Memory B cell (primary cell): ENCODE data around the gene PRKCZ.

Experiments
- ATAC-seq: fragments of 150-1000 bp; cut with Tn5 transposase; 2 replicates; pipeline ENCODE4 v1.10.0; 2021; ENCODE audit warnings: low read depth, mild to moderate bottlenecking, moderate library complexity
- DNase-seq, 2 donors: peaks; one replicate each; pipeline ENCODE4 v3.0.0; 2022; ENCODE audit warnings: low spot score in 2 of 2
- H3K27ac Mint-ChIP-seq: one replicate; pipeline ENCODE4 v1.8.0; 2022; ENCODE audit warnings: mild to moderate bottlenecking, moderate library complexity, mixed read lengths
- H3K27me3 Mint-ChIP-seq: one replicate; pipeline ENCODE4 v1.8.0; 2022; ENCODE audit warnings: mixed read lengths
- H3K36me3 Mint-ChIP-seq: one replicate; pipeline ENCODE4 v1.8.0; 2022; ENCODE audit warnings: mild to moderate bottlenecking, mixed read lengths
- H3K4me1 Mint-ChIP-seq: one replicate; pipeline ENCODE4 v1.8.0; 2022; ENCODE audit warnings: mixed read lengths
- H3K4me3 Mint-ChIP-seq: one replicate; pipeline ENCODE4 v1.8.0; 2022; ENCODE audit warnings: mild to moderate bottlenecking, moderate library complexity, mixed read lengths
- H3K9me3 Mint-ChIP-seq: one replicate; pipeline ENCODE4 v1.8.0; 2022; ENCODE audit warnings: mixed read lengths

Gene PRKCZ

GRCh38 chr1:2159124-2159523, 108.9 kb downstream of the PRKCZ start:
- Mint-ChIP-seq H3K4me3 (no peak overlapping the region), H3K4me1 (peaks cover 6% of the 10 kb centered on the region)

DNA sequence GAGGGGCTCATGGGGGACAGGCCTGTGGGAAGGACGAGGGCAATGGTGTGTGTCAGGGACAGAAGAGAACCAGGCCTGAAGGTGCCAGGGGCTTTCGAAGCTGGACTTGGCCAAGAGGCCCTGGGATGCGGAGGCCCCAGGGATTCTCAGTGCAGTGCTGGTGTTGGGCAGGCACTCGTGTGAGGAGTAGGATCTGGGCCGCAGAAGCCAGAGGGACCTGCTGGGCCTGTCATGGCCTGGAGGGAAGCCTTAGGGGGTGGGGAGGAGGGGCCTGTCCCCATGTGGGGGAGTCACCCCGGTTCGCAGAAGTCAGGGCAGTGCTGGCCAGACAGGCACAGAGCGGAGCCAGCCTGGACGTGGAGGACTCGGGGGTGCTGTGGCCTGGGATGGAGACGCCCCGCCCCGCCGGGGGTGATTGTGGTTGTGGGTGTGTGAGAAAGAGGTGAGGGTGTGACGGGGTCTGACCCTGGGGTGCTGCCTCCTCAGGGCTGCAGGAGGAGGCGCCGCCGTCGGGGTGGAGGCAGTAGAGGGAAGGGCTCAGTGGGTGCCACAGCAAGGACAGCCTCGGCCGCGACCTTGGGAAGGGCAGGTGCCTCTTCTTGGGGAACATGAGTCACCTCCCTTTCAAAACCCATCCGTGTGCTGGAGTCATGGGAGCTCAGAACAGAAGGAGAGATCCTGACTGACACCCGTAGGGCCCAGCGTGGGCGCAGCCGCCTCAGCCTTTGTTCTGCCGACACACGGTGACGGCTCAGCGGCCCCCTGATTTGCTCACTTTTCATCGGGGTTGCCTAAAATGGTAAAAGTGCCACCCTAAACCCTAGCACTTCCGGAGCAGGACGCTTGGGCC, 110.5 kb downstream of the PRKCZ start:
- H3K4me3 Mint-ChIP-seq, result no peak overlapping the region
- DNase-seq (no peak), ATAC-seq (no peak)
- H3K27me3 Mint-ChIP-seq, result no peaks in the 10 kb centered on the region
- H3K27ac Mint-ChIP-seq, result no peak overlapping the region
- H3K4me1 Mint-ChIP-seq, result no peaks in the 10 kb centered on the region
- peaks cover 25% of the 10 kb centered on the region for H3K36me3 Mint-ChIP-seq
- peaks cover 2% of the 10 kb centered on the region for H3K9me3 Mint-ChIP-seq

More at GRCh38 chr1:2159124-2159523, 108.9 kb downstream of the PRKCZ start:
- H3K9me3 Mint-ChIP-seq, result peaks cover 7% of the 10 kb centered on the region
- peaks cover 31% of the 10 kb centered on the region for H3K36me3 Mint-ChIP-seq
- ATAC-seq, result no peak
- no peak for DNase-seq
- H3K27ac Mint-ChIP-seq, result no peak overlapping the region
- H3K27me3 Mint-ChIP-seq, result no peaks in the 10 kb centered on the region

DNA sequence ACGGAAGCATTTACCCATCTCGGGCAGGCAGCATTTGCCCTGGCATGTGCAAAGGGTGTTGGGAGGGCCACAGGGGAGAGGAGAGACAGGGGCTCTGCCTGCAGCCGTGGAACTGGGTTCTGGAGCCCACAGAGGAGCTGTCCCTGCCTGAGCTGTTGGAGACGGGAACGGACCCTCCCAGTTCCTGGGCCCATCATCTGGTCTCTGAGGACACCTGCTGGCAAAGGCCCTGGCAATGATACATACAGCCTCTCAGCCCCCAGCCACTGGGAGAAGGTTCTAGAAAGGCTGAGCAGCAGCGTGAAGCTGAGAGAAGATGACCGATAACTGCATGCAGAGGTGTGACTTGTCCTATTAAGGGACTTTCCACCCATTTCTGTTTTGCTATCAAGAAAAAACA, 113.0 kb downstream of the PRKCZ start:
- ATAC-seq (no peak), DNase-seq (no peak)
- Mint-ChIP-seq H3K27me3 (no peaks in the 10 kb centered on the region), H3K4me3 (no peak overlapping the region), H3K36me3 (peaks cover 20% of the 10 kb centered on the region), H3K27ac (no peak overlapping the region), H3K9me3 (peaks cover 2% of the 10 kb centered on the region), H3K4me1 (no peaks in the 10 kb centered on the region)

GRCh38 chr1:2165646-2166045, 115.4 kb downstream of the PRKCZ start:
- Mint-ChIP-seq H3K27ac (no peak overlapping the region), H3K4me1 (no peaks in the 10 kb centered on the region), H3K36me3 (peaks cover 13% of the 10 kb centered on the region), H3K4me3 (no peak overlapping the region), H3K9me3 (peaks cover 2% of the 10 kb centered on the region), H3K27me3 (no peaks in the 10 kb centered on the region)
- ATAC-seq (no peak), DNase-seq (no peak)

- H3K27me3 Mint-ChIP-seq, result no peaks in the 10 kb centered on the region
- H3K4me3 Mint-ChIP-seq, result no peak overlapping the region
- H3K4me1 Mint-ChIP-seq, result no peaks in the 10 kb centered on the region
- ATAC-seq (no peak), DNase-seq (no peak)
- peaks cover 12% of the 10 kb centered on the region for H3K36me3 Mint-ChIP-seq
- H3K27ac Mint-ChIP-seq, result no peak overlapping the region
- H3K9me3 Mint-ChIP-seq, result peaks cover 2% of the 10 kb centered on the region
These were observed 116.0 kb downstream of the PRKCZ start for GRCh38 chr1:2166254-2166653.

- no peak for ATAC-seq
- no peak overlapping the region for H3K27ac Mint-ChIP-seq
- peaks cover 14% of the 10 kb centered on the region for H3K36me3 Mint-ChIP-seq
- peaks cover 2% of the 10 kb centered on the region for H3K9me3 Mint-ChIP-seq
- no peak for DNase-seq
- H3K4me1 Mint-ChIP-seq, result no peaks in the 10 kb centered on the region
- no peak overlapping the region for H3K4me3 Mint-ChIP-seq
- no peaks in the 10 kb centered on the region for H3K27me3 Mint-ChIP-seq
These were observed 116.5 kb downstream of the PRKCZ start for GRCh38 chr1:2166695-2167094.

DNA sequence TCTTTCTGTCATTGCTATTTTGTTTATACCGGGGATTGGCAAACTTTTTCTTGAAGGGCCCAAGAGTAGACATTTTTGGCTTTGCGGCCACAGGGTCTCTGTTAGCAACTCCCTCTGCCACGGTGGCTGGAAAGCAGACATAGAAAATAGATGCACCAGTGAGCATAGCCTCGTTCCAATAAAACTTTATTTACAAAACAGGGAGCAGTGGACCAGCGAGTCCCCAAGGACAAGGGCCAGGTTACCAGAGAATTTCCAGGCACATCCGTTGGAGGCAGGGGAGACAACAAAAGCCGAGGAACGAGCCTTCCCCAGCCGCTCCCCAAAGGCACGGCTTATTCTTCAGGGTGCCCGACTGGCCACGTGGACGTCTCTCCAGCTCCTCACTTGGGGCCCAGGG, 117.9 kb downstream of the PRKCZ start:
- Mint-ChIP-seq H3K9me3 (no peaks in the 10 kb centered on the region), H3K27me3 (no peaks in the 10 kb centered on the region), H3K4me3 (no peak overlapping the region), H3K36me3 (peaks cover 17% of the 10 kb centered on the region), H3K27ac (no peak overlapping the region), H3K4me1 (no peaks in the 10 kb centered on the region)
- DNase-seq (no peak), ATAC-seq (no peak)

- ATAC-seq (no peak), DNase-seq (no peak)
- Mint-ChIP-seq H3K27me3 (no peaks in the 10 kb centered on the region), H3K4me3 (no peak overlapping the region), H3K27ac (no peak overlapping the region), H3K4me1 (no peaks in the 10 kb centered on the region), H3K9me3 (no peaks in the 10 kb centered on the region), H3K36me3 (peaks cover 13% of the 10 kb centered on the region)
These were observed 118.3 kb downstream of the PRKCZ start for GRCh38 chr1:2168535-2168934.

DNA sequence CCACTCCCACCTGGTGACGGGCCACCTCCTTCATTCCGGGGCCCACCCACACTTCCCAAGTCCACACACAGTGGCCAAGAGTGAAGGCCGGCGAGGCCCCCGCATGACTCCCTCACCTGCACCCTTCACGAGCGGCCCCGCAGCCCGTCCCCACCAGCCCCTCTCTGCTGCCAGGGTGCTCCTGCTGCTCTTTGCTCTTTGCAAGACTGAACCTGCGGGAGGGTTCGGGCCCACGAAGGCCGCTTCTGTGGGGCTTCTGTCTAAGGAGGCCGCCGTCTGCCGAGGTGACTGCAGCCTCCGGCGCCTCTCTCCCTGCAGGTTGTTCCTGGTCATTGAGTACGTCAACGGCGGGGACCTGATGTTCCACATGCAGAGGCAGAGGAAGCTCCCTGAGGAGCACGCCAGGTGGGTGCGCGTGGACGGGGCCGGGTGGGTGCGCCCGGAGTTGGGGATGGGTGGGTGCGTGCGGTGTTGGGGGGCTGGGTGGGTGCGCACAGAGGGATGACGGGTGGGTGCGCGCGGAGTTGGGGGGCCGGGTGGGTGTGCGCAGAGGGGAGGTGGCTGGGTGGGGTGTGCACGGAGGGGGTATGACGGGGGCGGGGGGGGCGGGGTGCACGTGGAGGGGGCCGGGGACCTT, 119.1 kb downstream of the PRKCZ start:
- H3K27me3 Mint-ChIP-seq, result no peaks in the 10 kb centered on the region
- ATAC-seq (no peak), DNase-seq (no peak)
- H3K27ac Mint-ChIP-seq, result no peak overlapping the region
- no peaks in the 10 kb centered on the region for H3K4me1 Mint-ChIP-seq
- H3K36me3 Mint-ChIP-seq, result peaks cover 12% of the 10 kb centered on the region
- H3K9me3 Mint-ChIP-seq, result no peaks in the 10 kb centered on the region
- H3K4me3 Mint-ChIP-seq, result no peak overlapping the region

- Mint-ChIP-seq H3K27ac (no peak overlapping the region), H3K36me3 (peaks cover 11% of the 10 kb centered on the region), H3K9me3 (no peaks in the 10 kb centered on the region), H3K4me1 (no peaks in the 10 kb centered on the region), H3K4me3 (no peak overlapping the region), H3K27me3 (no peaks in the 10 kb centered on the region)
- DNase-seq, result no peak
- no peak for ATAC-seq
These were observed 120.0 kb downstream of the PRKCZ start for GRCh38 chr1:2170211-2170610.

DNA sequence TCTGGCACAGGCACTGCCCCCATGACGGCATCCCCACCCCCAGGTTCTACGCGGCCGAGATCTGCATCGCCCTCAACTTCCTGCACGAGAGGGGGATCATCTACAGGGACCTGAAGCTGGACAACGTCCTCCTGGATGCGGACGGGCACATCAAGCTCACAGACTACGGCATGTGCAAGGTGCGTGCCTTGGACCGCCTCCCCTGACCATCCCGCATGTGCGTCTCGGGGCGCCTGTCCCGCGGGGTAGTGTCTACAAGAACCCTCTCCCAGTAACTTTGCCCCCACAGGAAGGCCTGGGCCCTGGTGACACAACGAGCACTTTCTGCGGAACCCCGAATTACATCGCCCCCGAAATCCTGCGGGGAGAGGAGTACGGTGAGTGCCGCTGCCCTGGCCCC, 121.8 kb downstream of the PRKCZ start:
- peaks cover 2% of the 10 kb centered on the region for H3K4me1 Mint-ChIP-seq
- H3K4me3 Mint-ChIP-seq, result no peak overlapping the region
- no peak overlapping the region for H3K27ac Mint-ChIP-seq
- ATAC-seq, result no peak
- no peak for DNase-seq
- no peaks in the 10 kb centered on the region for H3K27me3 Mint-ChIP-seq
- peaks cover 14% of the 10 kb centered on the region for H3K36me3 Mint-ChIP-seq
- no peaks in the 10 kb centered on the region for H3K9me3 Mint-ChIP-seq

GRCh38 chr1:2172551-2173146, 122.4 kb downstream of the PRKCZ start:
- no peaks in the 10 kb centered on the region for H3K27me3 Mint-ChIP-seq
- peaks cover 2% of the 10 kb centered on the region for H3K4me1 Mint-ChIP-seq
- no peak overlapping the region for H3K27ac Mint-ChIP-seq
- no peak overlapping the region for H3K4me3 Mint-ChIP-seq
- no peak for DNase-seq
- no peak for ATAC-seq
- H3K36me3 Mint-ChIP-seq, result peaks cover 14% of the 10 kb centered on the region
- H3K9me3 Mint-ChIP-seq, result no peaks in the 10 kb centered on the region

DNA sequence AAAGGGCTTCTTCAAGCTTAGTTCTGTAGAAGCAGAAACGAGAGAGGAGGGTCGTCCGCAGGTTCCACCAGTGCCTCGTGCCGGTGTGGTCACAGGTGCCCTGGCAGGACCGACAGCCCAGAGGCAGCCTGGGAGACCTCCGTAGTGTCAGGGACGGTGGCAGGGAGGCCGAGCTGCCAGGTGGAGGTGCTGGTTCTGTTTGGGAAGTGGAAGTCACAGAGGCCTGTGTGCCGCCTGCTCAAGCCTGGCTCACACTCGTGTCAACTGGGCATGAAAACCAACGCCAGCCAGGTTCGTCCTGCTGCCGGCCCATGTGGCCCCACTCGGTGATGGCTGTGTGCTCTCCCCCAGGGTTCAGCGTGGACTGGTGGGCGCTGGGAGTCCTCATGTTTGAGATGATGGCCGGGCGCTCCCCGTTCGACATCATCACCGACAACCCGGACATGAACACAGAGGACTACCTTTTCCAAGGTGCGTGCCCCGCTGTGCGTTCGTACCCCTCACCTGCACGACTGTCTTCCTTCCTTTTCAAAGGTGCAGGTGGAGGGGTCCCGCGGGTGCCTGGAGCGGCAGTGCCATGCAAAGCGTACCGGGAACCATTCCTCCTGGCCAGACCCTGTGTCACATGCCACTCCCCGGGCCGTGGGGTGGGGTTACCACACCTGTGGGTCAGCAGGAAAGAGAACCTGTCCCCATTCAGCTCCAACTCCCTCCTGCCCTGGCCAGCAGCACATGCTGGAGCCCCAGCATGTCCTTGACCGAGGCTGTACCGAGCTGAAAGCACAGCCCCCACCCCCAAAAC, 123.5 kb downstream of the PRKCZ start:
- no peak for DNase-seq
- Mint-ChIP-seq H3K4me1 (peaks cover 2% of the 10 kb centered on the region), H3K36me3 (peaks cover 19% of the 10 kb centered on the region), H3K27me3 (no peaks in the 10 kb centered on the region), H3K4me3 (no peak overlapping the region), H3K9me3 (no peaks in the 10 kb centered on the region), H3K27ac (no peak overlapping the region)
- ATAC-seq, result no peak
